IPS-20b (cell line): Measurements from ENCODE around the gene HDAC7.

Experiments used
- H3K27ac ChIP-seq: one replicate; pipeline ENCODE4 v1.5.1; 2013; ENCODE audit warnings: low read length
- H3K27me3 ChIP-seq: 2 replicates; pipeline ENCODE4 v1.6.1; 2013; ENCODE audit warnings: mild to moderate bottlenecking, low read length, inconsistent platforms; ENCODE audit not compliant: insufficient read depth
- H3K36me3 ChIP-seq: 2 replicates; pipeline ENCODE4 v1.6.1; 2013; ENCODE audit warnings: low read depth, mild to moderate bottlenecking, inconsistent platforms, low read length, moderate library complexity; ENCODE audit not compliant: insufficient read depth
- H3K4me1 ChIP-seq: 2 replicates; pipeline ENCODE4 v1.6.1; 2013; ENCODE audit warnings: mild to moderate bottlenecking, control low read depth, inconsistent platforms, low read length, moderate library complexity; ENCODE audit not compliant: insufficient read depth
- H3K4me3 ChIP-seq: 2 replicates; pipeline ENCODE4 v1.5.1; 2013; ENCODE audit warnings: mild to moderate bottlenecking, low read length, inconsistent platforms
- H3K9ac ChIP-seq: 2 replicates; pipeline ENCODE4 v1.6.1; 2013; ENCODE audit warnings: low read depth, mild to moderate bottlenecking, inconsistent platforms, low read length, moderate library complexity
- H3K9me3 ChIP-seq: 2 replicates; pipeline ENCODE4 v1.6.1; 2013; ENCODE audit warnings: mild to moderate bottlenecking, low read depth, low read length, inconsistent platforms; ENCODE audit not compliant: insufficient read depth

HDAC7 gene

DNA sequence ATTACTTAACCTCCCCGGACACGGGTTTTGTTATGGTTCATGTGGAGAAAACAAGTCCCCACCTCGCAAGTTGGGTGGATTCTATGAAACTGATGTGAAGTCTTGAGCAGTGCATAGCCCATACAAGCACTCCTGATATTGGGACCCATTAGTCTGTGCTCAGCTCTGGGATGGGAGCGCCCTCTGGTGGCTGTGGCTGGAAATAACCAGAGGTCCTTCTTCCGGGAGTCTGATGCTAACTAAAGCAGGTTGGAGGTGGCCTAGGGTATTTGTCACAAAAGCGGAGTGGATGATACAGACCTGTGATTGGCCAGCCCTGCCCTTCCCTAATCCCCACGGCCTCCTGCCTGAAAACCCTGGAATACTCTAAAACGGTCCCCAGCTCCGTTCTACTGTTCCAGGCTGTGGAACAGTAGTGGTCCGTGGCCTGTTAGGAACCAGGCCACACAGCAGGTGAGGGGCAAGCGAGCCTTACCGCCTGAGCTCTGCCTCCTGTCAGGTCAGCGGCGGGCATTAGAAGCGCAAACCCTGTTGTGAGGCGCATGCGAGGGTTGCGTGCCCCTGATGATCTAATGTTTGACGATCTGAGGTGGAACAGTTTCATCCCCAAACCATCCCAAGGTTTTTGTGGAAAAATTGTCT lies 40.3 kb downstream of the HDAC7 start:
- Histone ChIP-seq H3K4me3 (peak overlapping the region; percentile 45; the same call in 1 of the 2 replicates), H3K9me3 (no peaks in the 10 kb centered on the region), H3K36me3 (peaks cover 17% of the 10 kb centered on the region; the same call in 1 of the 2 replicates), H3K9ac (no peak overlapping the region), H3K27ac (no peak overlapping the region), H3K4me1 (peaks cover 7% of the 10 kb centered on the region; the same call in 1 of the 2 replicates), H3K27me3 (peaks cover 15% of the 10 kb centered on the region)

DNA sequence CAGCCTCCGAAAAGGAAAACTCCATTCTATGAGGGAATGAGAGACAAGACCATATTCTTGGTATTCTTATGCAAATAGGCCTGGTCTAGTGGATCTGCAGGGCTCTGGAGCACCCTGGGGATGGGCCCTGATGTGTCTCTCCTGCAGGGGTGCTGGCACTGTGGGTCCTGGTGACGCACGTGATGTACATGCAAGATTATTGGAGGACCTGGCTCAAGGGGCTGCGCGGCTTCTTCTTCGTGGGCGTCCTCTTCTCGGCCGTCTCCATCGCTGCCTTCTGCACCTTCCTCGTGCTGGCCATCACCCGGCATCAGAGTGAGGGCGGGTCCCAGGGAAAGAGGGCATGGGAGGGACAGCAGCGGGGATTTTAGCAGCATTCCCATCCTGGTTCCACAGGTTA lies 40.8 kb downstream of the HDAC7 start:
- no peak overlapping the region for H3K27ac ChIP-seq

DNA sequence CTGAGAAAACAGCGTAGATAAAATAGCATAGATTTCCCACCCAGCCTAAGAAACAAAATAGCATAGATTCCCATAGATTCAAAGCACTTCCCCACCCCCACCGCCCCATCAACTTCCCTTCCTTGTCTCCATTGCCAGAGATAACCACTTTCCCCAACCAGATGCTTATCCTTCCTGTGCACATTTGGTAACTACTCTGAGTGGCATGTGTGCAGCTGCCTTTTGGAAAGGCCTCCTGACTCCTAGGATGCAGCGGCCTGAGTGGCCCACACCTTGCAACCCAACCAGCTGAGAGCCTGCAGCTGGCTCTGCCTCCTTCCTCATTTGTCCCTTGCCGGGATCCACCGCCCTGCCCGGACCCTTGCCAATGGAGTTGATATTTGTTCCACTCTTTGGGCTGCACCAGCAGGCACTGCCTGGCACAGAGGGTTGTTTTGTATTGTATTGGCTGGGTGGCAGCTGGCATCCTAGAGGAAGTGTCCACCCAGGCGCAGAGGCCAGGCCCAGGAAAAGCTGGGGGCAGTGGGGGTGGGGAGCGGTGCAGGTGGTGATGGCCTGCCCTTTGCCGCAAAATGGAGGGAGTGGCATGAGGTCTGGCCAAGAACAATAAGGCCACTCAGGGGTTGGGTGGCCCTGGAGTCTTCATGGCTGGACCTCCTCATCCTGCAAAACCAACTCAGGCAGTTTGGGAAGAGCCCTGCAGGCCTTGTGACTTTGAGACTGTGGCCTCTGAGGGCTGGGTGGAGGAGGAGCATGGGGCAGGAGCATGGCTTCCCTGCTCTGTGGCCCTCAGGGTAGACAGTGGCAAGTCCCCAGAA lies 41.8 kb downstream of the HDAC7 start:
- H3K27ac ChIP-seq = no peak overlapping the region

More for the DNA sequence above, 40.8 kb downstream of the HDAC7 start:
- Histone ChIP-seq H3K4me1 (peaks cover 7% of the 10 kb centered on the region; the same call in 1 of the 2 replicates), H3K4me3 (peak overlapping the region; percentile 18; the same call in 1 of the 2 replicates), H3K36me3 (peaks cover 12% of the 10 kb centered on the region; the same call in 1 of the 2 replicates), H3K9me3 (no peaks in the 10 kb centered on the region), H3K9ac (no peak overlapping the region), H3K27me3 (peaks cover 21% of the 10 kb centered on the region)

DNA sequence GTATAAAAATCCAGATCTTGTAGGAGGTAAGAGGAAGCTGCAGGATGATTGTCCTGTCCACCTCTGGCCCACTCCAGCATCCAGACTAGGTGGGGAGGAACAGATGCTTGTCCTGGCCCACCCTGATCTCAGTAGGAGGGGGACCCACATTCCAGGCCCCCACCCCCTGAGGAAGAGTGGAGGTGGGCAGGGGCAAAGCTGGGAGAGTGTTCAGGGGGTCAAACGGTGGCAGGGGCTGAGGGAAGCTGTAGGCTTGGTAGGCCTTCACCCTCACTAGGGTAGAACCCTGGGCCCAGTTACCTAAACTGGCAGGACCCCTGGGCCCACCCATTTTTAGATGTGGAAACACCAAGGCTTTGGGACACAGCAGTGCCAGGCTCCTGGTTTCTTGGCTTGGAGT lies 42.6 kb downstream of the HDAC7 start:
- no peak overlapping the region for H3K9ac ChIP-seq
- peaks cover 31% of the 10 kb centered on the region for H3K27me3 ChIP-seq
- no peaks in the 10 kb centered on the region for H3K9me3 ChIP-seq
- no peaks in the 10 kb centered on the region for H3K36me3 ChIP-seq
- H3K27ac ChIP-seq = no peak overlapping the region
- H3K4me3 ChIP-seq = no peak overlapping the region
- peaks cover 12% of the 10 kb centered on the region; the same call in 1 of the 2 replicates for H3K4me1 ChIP-seq

More for the DNA sequence above, 41.8 kb downstream of the HDAC7 start:
- Histone ChIP-seq H3K4me1 (peaks cover 7% of the 10 kb centered on the region; the same call in 1 of the 2 replicates), H3K9me3 (no peaks in the 10 kb centered on the region), H3K4me3 (no peak overlapping the region), H3K9ac (no peak overlapping the region), H3K36me3 (peaks cover 2% of the 10 kb centered on the region; the same call in 1 of the 2 replicates), H3K27me3 (peaks cover 26% of the 10 kb centered on the region)

DNA sequence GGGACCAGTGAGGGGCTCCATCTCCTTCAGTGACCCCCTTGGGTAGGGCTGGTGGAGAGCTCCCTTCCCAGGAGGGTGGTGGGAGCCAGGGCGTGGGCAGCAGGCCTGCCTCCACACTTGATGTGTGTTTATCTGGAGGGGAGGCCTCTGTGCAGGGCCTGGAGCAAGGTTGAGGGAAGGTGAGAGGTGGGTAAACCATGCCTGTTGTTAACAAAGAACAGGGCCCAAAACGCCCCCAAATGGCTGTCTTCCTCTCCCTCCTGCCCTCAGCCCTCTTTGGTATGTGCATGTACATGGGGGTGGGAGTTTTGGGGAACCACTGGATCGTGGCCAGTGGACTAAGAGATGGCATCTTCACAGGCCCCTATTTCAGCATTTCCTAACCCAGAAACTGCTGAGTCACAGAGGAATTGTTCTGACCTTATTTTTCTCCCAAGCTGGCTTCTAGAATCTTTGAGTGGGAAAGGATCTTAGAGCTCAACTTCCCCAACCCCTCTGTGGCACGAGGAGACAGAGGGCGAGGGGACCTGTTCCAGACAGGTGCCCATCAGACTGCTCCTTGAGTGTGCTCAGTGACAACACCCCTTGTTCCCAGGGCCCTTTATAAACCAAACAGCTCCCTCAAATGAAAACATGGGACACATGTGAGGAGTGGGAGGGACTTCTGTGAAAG lies 43.1 kb downstream of the HDAC7 start:
- no peak overlapping the region for H3K4me3 ChIP-seq
- no peak overlapping the region for H3K27ac ChIP-seq
- H3K27me3 ChIP-seq = peaks cover 37% of the 10 kb centered on the region
- H3K4me1 ChIP-seq = peaks cover 12% of the 10 kb centered on the region; the same call in 1 of the 2 replicates
- H3K36me3 ChIP-seq = no peaks in the 10 kb centered on the region
- H3K9ac ChIP-seq = no peak overlapping the region
- no peaks in the 10 kb centered on the region for H3K9me3 ChIP-seq

DNA sequence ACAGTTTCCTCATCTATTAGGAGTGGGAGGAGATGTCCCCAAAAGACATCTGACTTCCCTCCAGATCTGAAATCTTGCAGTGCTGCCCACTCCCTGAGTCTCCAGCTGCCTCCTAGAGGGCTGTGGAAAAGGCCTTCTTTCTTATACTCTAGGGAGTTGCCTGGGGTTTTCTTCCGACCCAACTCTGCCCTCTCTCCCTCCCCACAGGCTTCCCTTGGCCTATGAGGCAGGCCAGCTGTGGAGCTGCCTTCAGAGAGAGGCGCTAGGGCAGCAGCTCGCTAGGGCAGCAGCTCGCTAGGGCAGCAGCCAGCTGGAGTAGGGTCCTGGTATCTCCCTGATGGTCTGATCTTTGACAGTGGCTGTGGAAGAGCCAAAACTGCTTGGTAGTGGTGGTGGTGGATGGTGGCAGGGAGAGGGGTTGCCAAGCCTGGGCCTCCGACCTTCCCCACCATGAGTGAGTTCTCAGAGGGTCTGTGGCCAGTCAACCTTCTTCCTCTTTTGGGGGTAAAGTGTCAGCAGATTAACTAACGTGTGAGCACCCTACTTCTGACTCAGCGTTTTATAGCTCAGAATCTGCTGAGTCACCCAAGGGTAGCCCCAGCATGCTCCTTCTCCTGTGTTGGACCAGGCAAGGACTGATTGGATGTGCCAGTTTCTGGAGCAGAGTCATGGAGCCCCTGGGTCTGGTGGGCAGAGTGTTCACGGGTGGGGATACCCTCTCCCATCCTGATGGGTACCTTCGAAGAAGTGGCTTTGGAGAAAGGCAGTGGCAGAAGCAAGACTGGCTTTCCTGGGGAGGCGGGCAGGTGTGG lies 44.4 kb downstream of the HDAC7 start:
- H3K27ac ChIP-seq = no peak overlapping the region
- no peak overlapping the region for H3K9ac ChIP-seq
- H3K36me3 ChIP-seq = no peaks in the 10 kb centered on the region
- peaks cover 12% of the 10 kb centered on the region; the same call in 1 of the 2 replicates for H3K4me1 ChIP-seq
- H3K9me3 ChIP-seq = no peaks in the 10 kb centered on the region
- no peak overlapping the region for H3K4me3 ChIP-seq
- H3K27me3 ChIP-seq = peaks cover 36% of the 10 kb centered on the region

DNA sequence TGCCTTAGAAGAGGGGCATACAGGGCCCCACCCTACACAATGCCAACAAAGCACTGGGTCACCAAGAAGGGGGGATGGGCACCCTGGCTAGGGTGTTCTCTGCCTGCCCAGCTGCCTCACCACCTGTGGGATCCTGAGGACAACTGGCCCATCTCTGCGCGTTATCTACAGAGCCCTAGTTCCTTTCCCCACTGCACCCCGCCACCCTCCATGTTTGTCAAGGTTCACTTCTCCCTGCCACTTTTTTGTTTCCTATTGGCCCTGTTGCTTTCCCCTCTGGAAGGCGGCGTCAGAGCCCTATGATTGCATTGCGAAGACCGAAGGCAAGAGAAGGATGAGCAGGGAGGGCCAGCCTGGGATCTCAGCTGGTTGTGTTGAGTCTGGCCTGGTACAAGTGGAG lies 45.0 kb downstream of the HDAC7 start:
- Histone ChIP-seq H3K4me3 (no peak overlapping the region), H3K4me1 (peaks cover 12% of the 10 kb centered on the region; the same call in 1 of the 2 replicates), H3K27ac (no peak overlapping the region), H3K9ac (no peak overlapping the region), H3K27me3 (peaks cover 30% of the 10 kb centered on the region), H3K9me3 (no peaks in the 10 kb centered on the region), H3K36me3 (no peaks in the 10 kb centered on the region)

DNA sequence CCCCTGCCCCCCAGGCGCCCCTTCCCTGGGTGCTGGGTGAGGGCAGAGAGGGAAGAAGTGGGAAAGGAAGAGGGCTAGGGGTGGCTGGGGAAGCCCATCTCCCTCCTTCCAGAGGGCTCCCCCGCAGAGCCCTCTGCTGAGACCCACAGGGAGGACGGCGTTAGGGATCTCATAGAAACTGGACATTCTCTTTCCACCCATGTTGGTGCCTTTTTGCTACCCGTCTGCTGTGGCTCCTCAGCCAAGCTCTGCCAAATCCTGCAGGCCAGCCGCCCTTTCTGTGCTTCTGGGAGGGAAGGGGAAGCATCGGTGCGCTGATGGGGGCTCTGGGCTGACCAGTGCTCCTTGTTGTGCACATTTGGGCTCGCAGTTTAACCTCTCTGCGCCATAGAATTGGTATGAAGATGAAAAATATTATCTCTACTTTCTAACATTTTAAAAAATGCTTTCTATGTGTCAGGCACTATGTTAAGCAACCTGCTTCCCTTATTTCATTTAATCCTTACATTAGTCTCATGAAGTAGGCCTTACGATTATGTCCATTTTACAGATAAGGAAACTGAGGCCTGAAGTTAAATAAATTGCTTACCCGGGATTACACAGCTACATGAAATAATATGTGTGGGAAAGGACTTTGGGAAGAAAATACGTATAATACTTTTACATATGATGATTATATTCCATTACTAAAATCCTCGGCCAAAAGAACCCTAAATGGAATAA lies 45.7 kb downstream of the HDAC7 start:
- Histone ChIP-seq H3K9me3 (no peaks in the 10 kb centered on the region), H3K36me3 (no peaks in the 10 kb centered on the region), H3K4me1 (peaks cover 14% of the 10 kb centered on the region), H3K4me3 (peak overlapping the region; percentile 67), H3K27me3 (peaks cover 30% of the 10 kb centered on the region), H3K9ac (no peak overlapping the region; the same call in 1 of the 2 replicates), H3K27ac (no peak overlapping the region)

DNA sequence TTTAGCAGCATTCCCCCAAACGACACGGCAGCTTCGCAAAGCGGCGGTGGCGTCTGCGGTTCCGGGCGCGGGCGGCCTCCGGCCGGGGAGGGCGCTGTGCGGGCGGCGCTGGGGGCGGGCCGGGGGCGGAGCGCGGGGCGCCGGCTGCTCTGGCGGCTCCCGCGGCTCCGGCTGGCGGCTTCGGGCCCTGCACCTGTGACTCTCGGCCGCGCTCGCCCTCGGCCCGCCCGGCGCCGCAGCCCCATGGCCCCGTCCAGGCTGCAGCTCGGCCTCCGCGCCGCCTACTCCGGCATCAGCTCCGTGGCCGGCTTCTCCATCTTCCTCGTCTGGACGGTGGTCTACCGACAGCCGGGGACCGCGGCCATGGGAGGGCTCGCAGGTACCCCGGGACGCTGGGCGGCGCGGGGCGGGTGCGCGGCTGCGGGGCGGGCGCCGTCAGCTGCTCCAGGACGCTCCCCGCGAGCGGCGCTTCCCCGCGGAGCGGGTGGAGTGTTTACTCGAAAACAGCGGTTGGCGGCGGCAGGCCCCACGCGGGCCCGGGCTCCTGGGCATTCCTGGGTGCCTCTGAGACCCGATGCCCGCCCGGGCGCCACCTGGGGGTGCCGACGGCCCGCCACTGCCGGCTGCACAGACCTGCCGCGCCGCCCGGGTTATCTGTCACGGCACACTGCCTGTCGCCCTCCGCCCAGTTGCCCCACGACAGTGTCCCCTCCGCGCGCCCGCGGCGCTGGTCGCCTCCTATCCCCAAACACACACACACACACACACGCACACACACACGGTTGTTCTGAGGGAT lies 46.4 kb downstream of the HDAC7 start, which contains the start of gene SLC48A1:
TSS of gene SLC48A1 (plus strand) at position 177 of the 796 bp plus-strand sequence. CDS start at position 244, 67 bp downstream.
- peaks cover 30% of the 10 kb centered on the region for H3K27me3 ChIP-seq
- H3K4me1 ChIP-seq = peaks cover 16% of the 10 kb centered on the region
- H3K27ac ChIP-seq = no peak within 1 kb of the TSS
- no peaks in the 10 kb centered on the region for H3K36me3 ChIP-seq
- peak within 1 kb of the TSS; percentile 67 for H3K4me3 ChIP-seq
- H3K9me3 ChIP-seq = no peaks in the 10 kb centered on the region
- peak within 1 kb of the TSS; percentile 24; the same call in 1 of the 2 replicates for H3K9ac ChIP-seq

DNA sequence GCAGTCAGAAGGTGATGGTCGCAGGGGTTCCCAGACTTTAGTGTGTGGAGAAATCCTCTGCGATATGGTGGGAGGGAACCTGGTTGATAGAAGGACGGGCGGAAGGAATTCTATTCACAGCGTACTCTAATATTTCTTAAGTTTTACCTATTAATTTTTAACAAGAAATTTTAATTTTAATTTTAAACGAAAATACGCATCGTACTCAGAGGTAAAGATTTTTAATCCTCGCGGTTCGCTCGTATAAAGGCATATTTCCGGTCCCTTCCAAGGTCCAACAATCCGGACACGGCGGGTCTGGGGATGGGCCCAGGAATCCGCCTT lies 47.0 kb downstream of the HDAC7 start:
- Histone ChIP-seq H3K9ac (peak overlapping the region; percentile 24; the same call in 1 of the 2 replicates), H3K9me3 (no peaks in the 10 kb centered on the region), H3K4me3 (peak overlapping the region; percentile 55), H3K27ac (no peak overlapping the region), H3K27me3 (peaks cover 30% of the 10 kb centered on the region), H3K36me3 (no peaks in the 10 kb centered on the region), H3K4me1 (peaks cover 18% of the 10 kb centered on the region)
